ENCODE data around the gene PICK1.

The PICK1 gene

DNA sequence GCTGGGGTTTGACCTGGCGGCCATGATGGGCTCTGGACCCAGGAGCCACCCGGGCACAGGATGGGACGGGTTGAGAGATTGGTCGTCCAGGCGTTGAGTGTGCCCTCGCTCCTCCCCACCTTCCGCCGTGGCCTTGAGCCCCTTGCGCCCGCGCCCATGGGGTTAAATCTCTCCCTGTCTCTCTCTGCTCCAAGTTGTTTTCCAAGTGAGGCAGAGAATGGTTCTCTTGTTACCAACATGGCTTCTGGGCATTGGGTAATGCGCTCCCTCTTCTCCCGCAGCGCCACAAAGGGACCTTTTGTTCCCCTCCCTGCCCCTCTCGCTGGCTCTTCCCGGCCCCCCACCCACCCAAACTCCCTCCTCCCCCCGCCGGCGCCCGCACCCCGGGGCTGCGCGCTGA, 18.8 kb upstream of the PICK1 start:
- H3K27ac ChIP-seq = no peak overlapping the region
- TF ChIP-seq, protein P1, sequence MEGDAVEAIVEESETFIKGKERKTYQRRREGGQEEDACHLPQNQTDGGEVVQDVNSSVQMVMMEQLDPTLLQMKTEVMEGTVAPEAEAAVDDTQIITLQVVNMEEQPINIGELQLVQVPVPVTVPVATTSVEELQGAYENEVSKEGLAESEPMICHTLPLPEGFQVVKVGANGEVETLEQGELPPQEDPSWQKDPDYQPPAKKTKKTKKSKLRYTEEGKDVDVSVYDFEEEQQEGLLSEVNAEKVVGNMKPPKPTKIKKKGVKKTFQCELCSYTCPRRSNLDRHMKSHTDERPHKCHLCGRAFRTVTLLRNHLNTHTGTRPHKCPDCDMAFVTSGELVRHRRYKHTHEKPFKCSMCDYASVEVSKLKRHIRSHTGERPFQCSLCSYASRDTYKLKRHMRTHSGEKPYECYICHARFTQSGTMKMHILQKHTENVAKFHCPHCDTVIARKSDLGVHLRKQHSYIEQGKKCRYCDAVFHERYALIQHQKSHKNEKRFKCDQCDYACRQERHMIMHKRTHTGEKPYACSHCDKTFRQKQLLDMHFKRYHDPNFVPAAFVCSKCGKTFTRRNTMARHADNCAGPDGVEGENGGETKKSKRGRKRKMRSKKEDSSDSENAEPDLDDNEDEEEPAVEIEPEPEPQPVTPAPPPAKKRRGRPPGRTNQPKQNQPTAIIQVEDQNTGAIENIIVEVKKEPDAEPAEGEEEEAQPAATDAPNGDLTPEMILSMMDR (conservative IDR thresholded peaks at IDR 0.05) = no peak
- TF ChIP-seq ZFX (IDR thresholded peaks at IDR 0.05) = no peak

DNA sequence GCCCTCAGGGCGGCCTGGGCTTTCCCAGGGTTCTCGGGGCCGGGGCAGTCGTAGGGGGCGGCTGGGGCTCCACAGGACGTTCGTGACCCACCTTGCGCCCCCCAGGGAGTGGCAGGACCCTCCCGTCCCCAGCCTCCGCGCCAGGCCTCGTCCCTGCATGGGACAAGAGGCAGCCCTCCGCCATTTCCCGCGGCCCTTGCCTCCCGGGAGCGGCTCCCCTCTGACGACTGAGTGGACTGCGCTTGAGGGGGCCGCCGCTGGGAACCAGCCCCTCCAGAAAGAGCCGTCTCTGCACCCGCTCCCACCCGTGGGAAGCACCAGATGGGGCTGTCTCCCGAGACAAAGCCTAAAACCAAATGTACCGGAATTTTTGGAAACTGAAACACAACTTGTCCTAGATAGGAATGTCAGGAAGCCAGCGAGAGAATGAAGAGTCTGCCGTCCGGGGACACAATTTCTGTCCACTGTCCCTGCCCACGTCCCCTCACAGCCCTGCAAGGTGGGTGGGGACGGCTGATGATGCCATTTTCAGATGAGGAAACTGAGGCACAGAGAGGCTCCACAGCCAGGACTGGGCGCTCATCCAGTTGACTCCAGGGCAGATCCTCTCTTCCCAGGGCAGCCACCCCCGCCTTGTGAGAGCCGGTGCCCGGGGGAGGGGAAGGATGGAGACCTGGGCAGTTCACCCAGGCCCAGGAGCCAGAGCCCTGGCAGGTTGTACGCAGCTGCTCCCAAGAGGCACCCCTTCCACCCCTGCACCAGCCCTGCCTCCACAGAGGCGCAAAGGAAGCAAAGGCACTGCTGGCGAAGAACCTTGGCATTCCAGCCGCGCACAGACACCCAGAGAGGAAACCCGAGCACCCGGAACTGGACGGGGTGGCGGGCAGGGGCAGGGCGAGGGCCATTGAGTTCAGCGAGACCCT, 18.1 kb upstream of the PICK1 start:
- no peak overlapping the region for H3K27ac ChIP-seq
- no peak for TF ChIP-seq ZFX (IDR thresholded peaks at IDR 0.05)
- TF ChIP-seq, protein P1 (conservative IDR thresholded peaks at IDR 0.05) = no peak

DNA sequence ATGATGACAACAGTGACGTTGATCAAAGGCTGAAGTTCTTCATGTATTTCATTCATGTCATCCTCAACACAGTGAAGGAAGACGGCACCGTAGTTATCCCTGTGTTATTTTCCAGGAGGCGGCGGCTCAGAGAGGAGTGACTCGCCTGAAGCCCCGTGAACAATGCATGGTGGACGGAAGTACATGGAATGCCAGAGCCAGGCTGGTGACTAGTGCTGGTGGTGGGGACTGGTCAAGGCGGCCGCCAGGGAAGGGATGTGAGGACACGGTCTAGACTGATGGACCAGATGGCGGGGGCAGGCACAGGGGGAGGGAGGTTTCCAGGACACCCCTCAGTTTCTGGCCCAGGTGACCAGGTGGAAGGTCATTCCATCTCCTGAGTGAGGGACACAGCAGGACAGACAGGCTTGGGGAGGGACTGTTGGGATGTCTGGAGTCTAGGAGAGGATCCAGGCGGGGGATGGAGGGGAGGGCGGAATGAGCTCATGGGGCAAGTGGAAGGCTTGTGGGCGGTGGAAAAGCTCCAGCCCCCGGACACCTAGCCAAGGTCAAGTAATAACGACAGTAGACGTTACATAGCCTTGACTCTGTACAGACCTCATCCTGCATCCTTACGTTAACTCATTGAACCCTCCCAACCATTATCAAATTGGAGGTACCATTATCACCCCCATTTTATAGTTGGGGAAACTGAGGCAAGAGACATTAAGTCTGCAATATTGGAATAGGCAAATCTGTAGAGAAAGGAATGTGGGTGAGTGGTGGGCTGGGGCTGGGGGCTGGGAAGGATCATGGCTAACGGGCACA, 16.0 kb upstream of the PICK1 start:
- TF ChIP-seq ZFX (IDR thresholded peaks at IDR 0.05) = no peak
- TF ChIP-seq, protein P1 (conservative IDR thresholded peaks at IDR 0.05) = no peak
- H3K27ac ChIP-seq = no peak overlapping the region

DNA sequence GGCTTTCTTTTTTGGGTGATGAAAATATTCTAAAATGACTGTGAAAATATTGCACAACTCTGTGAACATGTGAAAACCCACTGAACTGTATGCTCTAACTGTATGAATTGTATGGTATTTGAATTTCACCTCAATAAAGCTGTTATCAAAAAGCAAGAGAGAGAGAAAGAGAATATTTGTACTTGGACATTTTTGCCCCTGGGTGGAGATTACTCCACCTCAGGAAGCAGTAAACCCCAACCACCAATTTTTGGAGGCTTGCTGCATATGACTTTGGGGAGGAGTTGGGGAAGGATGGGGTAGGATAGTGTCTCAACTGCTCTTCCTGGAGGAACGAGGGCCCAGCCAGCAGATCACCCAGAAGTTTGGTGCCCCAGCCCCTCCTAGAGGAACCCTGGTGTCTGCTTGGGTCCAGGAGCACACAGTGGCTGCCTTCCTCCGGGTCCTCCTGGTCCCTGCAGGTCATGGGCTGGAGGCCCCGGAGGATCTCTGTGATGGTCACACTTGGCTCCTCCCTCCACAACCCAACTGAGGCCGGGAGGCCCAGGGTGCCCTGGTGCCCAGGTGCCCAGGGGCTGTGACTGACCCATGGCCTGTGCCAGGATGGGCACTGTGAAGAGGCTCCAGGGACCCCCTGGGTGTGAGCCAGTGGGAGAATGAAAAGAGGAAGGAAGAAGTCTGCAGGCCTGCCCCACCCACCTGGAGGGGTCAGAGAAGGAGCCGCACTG, 15.3 kb upstream of the PICK1 start:
- TF ChIP-seq ZFX (IDR thresholded peaks at IDR 0.05) = no peak
- TF ChIP-seq, protein P1 (conservative IDR thresholded peaks at IDR 0.05) = no peak
- no peak overlapping the region for H3K27ac ChIP-seq

DNA sequence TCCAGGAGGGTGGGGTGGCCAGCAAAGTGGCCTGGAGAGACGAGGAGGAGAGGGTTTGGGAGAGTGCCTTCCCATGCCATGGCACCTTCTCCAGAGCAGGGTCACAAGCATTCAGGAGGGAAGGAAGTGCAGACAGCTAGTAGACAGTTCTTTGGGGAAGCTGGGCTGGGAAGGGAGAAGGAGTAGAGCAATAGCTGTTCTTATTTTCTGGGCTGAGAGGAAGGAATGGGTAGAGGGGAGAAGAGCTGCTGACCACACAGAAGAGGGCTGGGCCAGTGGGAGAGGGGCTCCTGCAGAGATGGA, 14.8 kb upstream of the PICK1 start:
- TF ChIP-seq, protein P1 (conservative IDR thresholded peaks at IDR 0.05) = no peak
- no peak for TF ChIP-seq ZFX (IDR thresholded peaks at IDR 0.05)

DNA sequence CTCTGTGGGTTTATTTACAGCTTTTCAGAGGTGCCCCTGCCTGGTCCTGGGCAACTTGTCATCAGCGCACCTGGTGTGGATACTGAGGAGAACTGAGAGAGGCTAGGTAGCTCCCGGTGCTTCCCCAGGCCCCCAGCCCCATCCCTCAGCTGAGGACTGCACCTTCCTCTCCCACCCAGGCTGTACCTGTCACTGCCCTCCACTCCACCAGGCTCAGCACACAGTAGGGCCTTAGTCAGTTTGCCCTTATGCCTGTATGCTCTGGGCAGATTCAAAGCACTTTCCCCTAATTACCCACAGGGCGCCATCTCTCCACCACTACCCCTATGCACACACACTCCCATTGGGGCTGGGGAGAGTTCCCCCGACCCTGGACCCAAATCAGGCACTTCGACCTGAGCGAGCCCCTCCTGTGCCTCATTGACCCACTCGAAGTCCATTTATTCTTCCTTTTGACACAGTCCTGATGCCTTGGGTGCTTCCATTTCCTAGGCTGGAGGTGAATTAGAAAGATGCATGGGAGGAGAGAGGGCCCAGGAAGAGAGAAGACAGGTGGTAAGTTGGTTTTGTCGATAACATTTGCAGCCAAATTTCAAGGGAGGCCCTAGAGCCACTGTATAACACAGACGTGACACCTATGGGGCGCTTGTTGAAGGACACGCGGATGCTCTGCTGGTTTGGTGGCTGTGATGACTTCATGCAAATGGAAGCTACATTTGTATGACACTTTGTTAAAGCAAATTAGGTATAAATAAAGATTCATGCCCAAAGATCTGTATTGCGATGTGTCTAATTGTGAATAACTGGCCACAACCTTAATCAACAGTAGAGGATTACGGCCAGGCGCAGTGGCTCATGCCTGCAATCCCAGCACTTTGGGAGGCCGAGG, 13.8 kb upstream of the PICK1 start:
- no peak overlapping the region for H3K27ac ChIP-seq
- TF ChIP-seq, protein P1 (conservative IDR thresholded peaks at IDR 0.05) = no peak
- TF ChIP-seq ZFX (IDR thresholded peaks at IDR 0.05) = no peak

More for the DNA sequence above, 14.8 kb upstream of the PICK1 start:
- H3K27ac ChIP-seq = no peak overlapping the region
